PC-3 (cell line): Measurements from ENCODE around the gene DHRS4. TPM values are rescaled to one million over a fixed set of nuclear protein-coding genes. Genes with fewer than 3 reads are reported as not detected.
"Not testable (repeated sequence)": the region's sequence is repeated elsewhere in the genome, so short reads cannot be mapped to it uniquely, and the experiment has no call there.

Experiments used
- ATAC-seq: fragments of 200-7000 bp; cut with Tn5 transposase; 2 replicates; pipeline ENCODE4 v1.9.1; 2020; ENCODE audit warnings: mild to moderate bottlenecking, moderate library complexity
- BruUV-seq: library from RNA; stranded (reverse); fragments of 400-500 nt; replicated peaks from 2 replicates; lab custom pipeline; 2021; lab: Mats Ljungman, UMichigan
- CTCF ChIA-PET: fragments of 300-600 bp; sonication (Branson Sonifier 250); formaldehyde crosslinking; loops from one replicate; lab custom pipeline; 2022; ENCODE audit warnings: antibody characterized with exemption; lab: Charles Lee
- POLR2A ChIA-PET: fragments of 300-600 bp; sonication (Branson Sonifier 250); formaldehyde crosslinking; loops from one replicate; lab custom pipeline; 2022; ENCODE audit warnings: antibody characterized with exemption; ENCODE audit not compliant: unreplicated experiment; lab: Charles Lee
- DNase-seq: peaks from one replicate; pipeline ENCODE4 v3.0.0-alpha.2; 2015
- H2AFZ ChIP-seq: fragments of 300-600 bp; sonication (generic); 2 replicates; pipeline ENCODE4 v1.6.0; 2016; ENCODE audit warnings: antibody characterized with exemption, low read length
- H3F3A ChIP-seq: fragments of 300-600 bp; sonication (generic); one replicate; pipeline ENCODE4 v1.6.0; 2017; ENCODE audit warnings: antibody characterized with exemption, low read length, control low read depth, mild to moderate bottlenecking; ENCODE audit not compliant: unreplicated experiment
- H3K27ac ChIP-seq: fragments of 300-600 bp; sonication (generic); 2 replicates; pipeline ENCODE4 v1.5.1; 2016; ENCODE audit warnings: mild to moderate bottlenecking, low read length
- H3K27me3 ChIP-seq: fragments of 300-600 bp; sonication (generic); 2 replicates; pipeline ENCODE4 v1.6.1; 2016; ENCODE audit warnings: low read length, mixed read lengths
- H3K36me3 ChIP-seq: fragments of 300-600 bp; sonication (generic); 2 replicates; pipeline ENCODE4 v1.6.1; 2016; ENCODE audit warnings: low read depth, mixed run types, low read length, mixed read lengths
- H3K4me1 ChIP-seq: fragments of 300-600 bp; sonication (generic); 2 replicates; pipeline ENCODE4 v1.5.1; 2016; ENCODE audit warnings: low read length; ENCODE audit not compliant: insufficient read depth
- H3K4me2 ChIP-seq: fragments of 300-600 bp; sonication (generic); 2 replicates; pipeline ENCODE4 v1.6.0; 2016; ENCODE audit warnings: low read length
- H3K4me3 ChIP-seq: fragments of 300-600 bp; sonication (generic); 2 replicates; pipeline ENCODE4 v1.5.1; 2016; ENCODE audit warnings: mild to moderate bottlenecking, low read length, mixed read lengths
- H3K79me2 ChIP-seq: fragments of 300-600 bp; sonication (generic); 2 replicates; pipeline ENCODE4 v1.6.1; 2017; ENCODE audit warnings: low read length, mixed read lengths
- H3K9ac ChIP-seq: fragments of 300-600 bp; sonication (generic); 2 replicates; pipeline ENCODE4 v1.6.0; 2016; ENCODE audit warnings: mild to moderate bottlenecking, low read length
- H3K9me2 ChIP-seq: fragments of 300-600 bp; sonication (generic); replicated peaks from 2 replicates; pipeline ENCODE4 v1.6.1; 2016; ENCODE audit warnings: mixed run types, low read length, mixed read lengths
- H3K9me3 ChIP-seq: fragments of 300-600 bp; sonication (generic); 2 replicates; pipeline ENCODE4 v1.6.1; 2016; ENCODE audit warnings: low read length, mixed read lengths
- H4K20me1 ChIP-seq: fragments of 300-600 bp; sonication (generic); 2 replicates; pipeline ENCODE4 v1.6.1; 2016; ENCODE audit warnings: low read length, mixed read lengths
- CTCF ChIP-seq: fragments of 300-600 bp; sonication (generic); conservative IDR thresholded peaks from 2 replicates; pipeline ENCODE4 v1.5.1; 2017; ENCODE audit warnings: antibody characterized with exemption, low read depth, mild to moderate bottlenecking, low read length
- EZH2 ChIP-seq: fragments of 300-600 bp; sonication (generic); IDR thresholded peaks from one replicate; pipeline ENCODE4 v1.6.1; 2017; ENCODE audit warnings: antibody characterized with exemption, mild to moderate bottlenecking, low read length; ENCODE audit not compliant: unreplicated experiment
- EZH2phosphoT487 ChIP-seq: fragments of 300-600 bp; sonication (generic); IDR thresholded peaks from 2 replicates; pipeline ENCODE4 v1.6.1; 2018; ENCODE audit warnings: mild to moderate bottlenecking, antibody characterized with exemption, low read length, borderline replicate concordance
- intact Hi-C: fragments of 100-400 bp; cut with micrococcal nuclease; formaldehyde crosslinking; loops from 2 replicates; pipeline ENCODE4 v1.9.0; 2023
- total RNA-seq: library from RNA; depleted of rRNA; stranded (reverse); fragments of >200 nt; gene quantifications from 2 replicates; pipeline ENCODE4 v1.2.3, GENCODE V29; 2014

The DHRS4 gene
- total RNA-seq, 1 experiment from 2014 or later: 108 TPM

- DNase-seq (no peak), ATAC-seq (no peak)
- no peak overlapping the region for H3K4me3 ChIP-seq
- 0 out of 2 replicates have a peak, but pooled peaks cover 2% of the 10 kb centered on the region for H3K79me2 ChIP-seq
- TF ChIP-seq EZH2phosphoT487 (no peak), CTCF (no peak), EZH2 (no peak)
- no peaks in the 10 kb centered on the region for H3K9me3 ChIP-seq
- H3K27ac ChIP-seq: no peak overlapping the region
- no peaks in the 10 kb centered on the region for H4K20me1 ChIP-seq
- BruUV-seq: no TSS peak
- H3K36me3 ChIP-seq: no peaks in the 10 kb centered on the region
- no peaks in the 10 kb centered on the region for H3F3A ChIP-seq
- CTCF ChIA-PET: no interaction called here
- POLR2A ChIA-PET: no interaction called here
- no peaks in the 10 kb centered on the region for H3K9me2 ChIP-seq
- H3K4me1 ChIP-seq: peaks cover 5% of the 10 kb centered on the region; the same call in 1 of the 2 replicates
- no peak overlapping the region for H3K4me2 ChIP-seq
- H2AFZ ChIP-seq: no peak overlapping the region
- H3K9ac ChIP-seq: no peak overlapping the region
- H3K27me3 ChIP-seq: no peaks in the 10 kb centered on the region
- intact Hi-C loops: no loop called here
Observed at GRCh38 chr14:23950411-23951135, 3.0 kb upstream of the DHRS4 start.

DNA sequence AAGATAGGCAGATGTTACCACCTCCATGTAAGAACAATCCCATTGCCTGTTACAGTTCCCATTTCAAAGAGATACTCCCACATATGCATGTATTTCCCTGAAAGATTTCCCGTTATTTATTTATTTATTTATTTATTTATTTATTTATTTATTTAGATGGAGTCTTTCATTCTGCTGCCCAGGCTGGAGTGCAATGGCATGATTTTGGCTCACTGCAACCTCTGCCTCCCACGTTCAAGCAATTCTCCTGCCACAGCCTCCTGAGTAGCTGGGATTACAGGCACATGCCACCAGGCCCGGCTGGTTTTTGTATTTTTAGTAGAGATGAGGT, 2.5 kb upstream of the DHRS4 start:
- not testable (repeated sequence) for BruUV-seq, ATAC-seq

GRCh38 chr14:23951590-23952201, 1.9 kb upstream of the DHRS4 start:
- no peaks in the 10 kb centered on the region for H3K36me3 ChIP-seq
- no peaks in the 10 kb centered on the region for H3K9me3 ChIP-seq
- ATAC-seq (no peak), DNase-seq (no peak)
- no peak overlapping the region for H3K4me3 ChIP-seq
- POLR2A ChIA-PET: no interaction called here
- H3K9ac ChIP-seq: no peak overlapping the region
- no peaks in the 10 kb centered on the region for H3K27me3 ChIP-seq
- H2AFZ ChIP-seq: no peak overlapping the region
- H4K20me1 ChIP-seq: no peaks in the 10 kb centered on the region
- CTCF ChIA-PET: no interaction called here
- 0 out of 2 replicates have a peak, but pooled peaks cover 2% of the 10 kb centered on the region for H3K79me2 ChIP-seq
- no peaks in the 10 kb centered on the region for H3K9me2 ChIP-seq
- no peak overlapping the region for H3K4me2 ChIP-seq
- TF ChIP-seq EZH2: no peak
- no peak for TF ChIP-seq EZH2phosphoT487
- no peak for TF ChIP-seq CTCF
- H3K27ac ChIP-seq: no peak overlapping the region
- BruUV-seq: no TSS peak
- intact Hi-C loops: no loop called here
- H3K4me1 ChIP-seq: peaks cover 5% of the 10 kb centered on the region; the same call in 1 of the 2 replicates
- no peaks in the 10 kb centered on the region for H3F3A ChIP-seq

More for the DNA sequence above, 2.5 kb upstream of the DHRS4 start:
- H4K20me1 ChIP-seq, POLR2A ChIA-PET, H3K4me1 ChIP-seq, H3K27me3 ChIP-seq, DNase-seq, intact Hi-C loops, H3K27ac ChIP-seq, H3K9me3 ChIP-seq, CTCF ChIA-PET, H3K4me2 ChIP-seq, H3K4me3 ChIP-seq, H3K36me3 ChIP-seq, H3K9ac ChIP-seq, H2AFZ ChIP-seq, H3K79me2 ChIP-seq, H3K9me2 ChIP-seq, H3F3A ChIP-seq: not testable (repeated sequence)

DNA sequence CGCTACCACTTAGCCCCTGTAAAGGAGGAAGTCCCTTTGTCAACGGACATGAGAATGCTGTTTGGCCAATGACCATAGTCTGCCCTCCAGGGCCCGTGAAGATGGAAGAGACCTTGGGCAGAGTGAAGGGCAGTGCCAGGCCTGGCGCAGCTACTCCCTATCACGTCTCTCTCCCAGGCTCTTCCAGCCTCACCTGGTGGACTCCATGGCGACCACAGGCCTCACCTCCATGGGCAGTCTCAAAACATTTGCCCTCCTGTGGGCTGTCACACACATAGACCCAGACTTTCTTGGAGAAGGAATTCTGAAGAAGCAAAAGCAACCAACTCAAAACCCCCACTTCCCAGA, 480 bp upstream of the DHRS4 start:
- H3K4me3 ChIP-seq: peak overlapping the region; percentile 84
- H3K4me1 ChIP-seq, H3K36me3 ChIP-seq, BruUV-seq, H4K20me1 ChIP-seq, H3K9me3 ChIP-seq, H3F3A ChIP-seq, H3K27ac ChIP-seq, CTCF ChIA-PET, POLR2A ChIA-PET, H3K79me2 ChIP-seq, H3K9me2 ChIP-seq, DNase-seq, H3K27me3 ChIP-seq, intact Hi-C loops: not testable (repeated sequence)
- peak overlapping the region; percentile 92 for H3K4me2 ChIP-seq
- peak overlapping the region; percentile 92 for H3K9ac ChIP-seq
- ATAC-seq: peak; percentile 12
- peak overlapping the region; percentile 83 for H2AFZ ChIP-seq
